Epidermal melanocyte (primary cell): ENCODE measurements around the gene CHKA.

Experiments used
- DNase-seq: peaks from one replicate; pipeline ENCODE4 v3.0.0; 2011; ENCODE audit warnings: low spot score; ENCODE audit not compliant: insufficient read length

CHKA gene

GRCh38 chr11:68033708-68034045 lies 87.5 kb downstream of the CHKA start:
- DNase-seq: no peak

- DNase-seq: no peak
Measured at GRCh38 chr11:68032997-68033707, 88.0 kb downstream of the CHKA start.

- DNase-seq: no peak
Measured at GRCh38 chr11:68032003-68032402, 89.2 kb downstream of the CHKA start.

- DNase-seq: no peak
Measured at GRCh38 chr11:68031144-68031464, 90.1 kb downstream of the CHKA start.

GRCh38 chr11:68030318-68031143 lies 90.7 kb downstream of the CHKA start, which contains the start of gene NDUFS8:
NDUFS8 (plus strand) TSS chr11:68030681; CDS start chr11:68032152, 1,471 bp downstream.
- peak; percentile 100 for DNase-seq

GRCh38 chr11:68028802-68029545 lies 92.2 kb downstream of the CHKA start:
- DNase-seq: no peak

- DNase-seq: no peak
Measured at GRCh38 chr11:68027667-68028066, 93.5 kb downstream of the CHKA start.

GRCh38 chr11:68026391-68027105 lies 94.6 kb downstream of the CHKA start:
- no peak for DNase-seq

- no peak for DNase-seq
Measured at GRCh38 chr11:68025047-68025446, 96.1 kb downstream of the CHKA start.

GRCh38 chr11:68024508-68024907 lies 96.7 kb downstream of the CHKA start:
- no peak for DNase-seq

GRCh38 chr11:68022531-68022930 lies 98.7 kb downstream of the CHKA start:
- no peak for DNase-seq

- DNase-seq: no peak
Measured at GRCh38 chr11:68021167-68021787, 99.9 kb downstream of the CHKA start.

- no peak for DNase-seq
Measured at GRCh38 chr11:68020575-68020974, 100.6 kb downstream of the CHKA start.

- DNase-seq: no peak
Measured at GRCh38 chr11:68019486-68019885, 101.7 kb downstream of the CHKA start.

- DNase-seq: no peak
Measured at GRCh38 chr11:68018730-68019190, 102.4 kb downstream of the CHKA start.

- no peak for DNase-seq
Measured at GRCh38 chr11:68017980-68018729, 103.0 kb downstream of the CHKA start.

- DNase-seq: peak; percentile 75
Measured at GRCh38 chr11:68016904-68017817, 104.0 kb downstream of the CHKA start.

GRCh38 chr11:68016161-68016903 lies 104.9 kb downstream of the CHKA start:
- DNase-seq: no peak
